Subcutaneous abdominal adipose tissue (tissue), 5 donors: ENCODE measurements around the gene AIPL1.
"Not testable (repeated sequence)": the region's sequence is repeated elsewhere in the genome, so short reads cannot be mapped to it uniquely, and the experiment has no call there.

Experiments
- H3K27ac ChIP-seq: one replicate; pipeline ENCODE4 v1.7.0; 2013; ENCODE audit warnings: low read depth, mild to moderate bottlenecking, inconsistent platforms, low read length, moderate library complexity
- H3K27me3 ChIP-seq, 5 donors: one replicate each; pipeline ENCODE4 v1.7.0; 2013; ENCODE audit warnings: low read length in 5 of 5, inconsistent platforms in 1 of 5; ENCODE audit not compliant: control insufficient read depth in 5 of 5, insufficient read depth in 4 of 5
- H3K36me3 ChIP-seq, 5 donors: one replicate each; pipeline ENCODE4 v1.7.0; 2013; ENCODE audit warnings: low read length in 5 of 5; ENCODE audit not compliant: control insufficient read depth in 5 of 5, insufficient read depth in 5 of 5
- H3K4me1 ChIP-seq, 5 donors: one replicate each; pipeline ENCODE4 v1.7.0; 2013; ENCODE audit warnings: low read length in 5 of 5, mild to moderate bottlenecking in 3 of 5, moderate library complexity in 1 of 5; ENCODE audit not compliant: control insufficient read depth in 5 of 5, insufficient read depth in 5 of 5
- H3K4me3 ChIP-seq, 5 donors: one replicate each; pipeline ENCODE4 v1.7.0; 2013; ENCODE audit warnings: low read length in 5 of 5, low read depth in 1 of 5
- H3K9ac ChIP-seq, 5 donors: one replicate each; pipeline ENCODE4 v1.7.0; 2013; ENCODE audit warnings: low read length in 5 of 5, mild to moderate bottlenecking in 4 of 5, moderate library complexity in 3 of 5
- H3K9me3 ChIP-seq, 5 donors: one replicate each; pipeline ENCODE4 v1.7.0; 2013; ENCODE audit warnings: low read length in 5 of 5; ENCODE audit not compliant: control insufficient read depth in 5 of 5
- donor health status: healthy.
- donor health status: healthy.
- donor health status: healthy.
- donor health status: healthy.
- donor health status: healthy.

The AIPL1 gene, protein sequence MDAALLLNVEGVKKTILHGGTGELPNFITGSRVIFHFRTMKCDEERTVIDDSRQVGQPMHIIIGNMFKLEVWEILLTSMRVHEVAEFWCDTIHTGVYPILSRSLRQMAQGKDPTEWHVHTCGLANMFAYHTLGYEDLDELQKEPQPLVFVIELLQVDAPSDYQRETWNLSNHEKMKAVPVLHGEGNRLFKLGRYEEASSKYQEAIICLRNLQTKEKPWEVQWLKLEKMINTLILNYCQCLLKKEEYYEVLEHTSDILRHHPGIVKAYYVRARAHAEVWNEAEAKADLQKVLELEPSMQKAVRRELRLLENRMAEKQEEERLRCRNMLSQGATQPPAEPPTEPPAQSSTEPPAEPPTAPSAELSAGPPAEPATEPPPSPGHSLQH

GRCh38 chr17:6435051-6435450 is at the start of gene AIPL1:
Gene AIPL1, minus strand, starts transcription at chr17:6435121. Its CDS starts 17 bp downstream, at chr17:6435104.
- Histone ChIP-seq H3K9ac (no peak within 1 kb of the TSS), H3K4me1 (no peaks in the 10 kb centered on the region), H3K36me3 (no peaks in the 10 kb centered on the region), H3K4me3 (no peak within 1 kb of the TSS), H3K9me3 (peaks cover 0 to 6% (median 4%) of the 10 kb centered on the region in 5 donors), H3K27ac (no peak within 1 kb of the TSS), H3K27me3 (peaks cover 8 to 27% (median 12%) of the 10 kb centered on the region in 5 donors)

DNA sequence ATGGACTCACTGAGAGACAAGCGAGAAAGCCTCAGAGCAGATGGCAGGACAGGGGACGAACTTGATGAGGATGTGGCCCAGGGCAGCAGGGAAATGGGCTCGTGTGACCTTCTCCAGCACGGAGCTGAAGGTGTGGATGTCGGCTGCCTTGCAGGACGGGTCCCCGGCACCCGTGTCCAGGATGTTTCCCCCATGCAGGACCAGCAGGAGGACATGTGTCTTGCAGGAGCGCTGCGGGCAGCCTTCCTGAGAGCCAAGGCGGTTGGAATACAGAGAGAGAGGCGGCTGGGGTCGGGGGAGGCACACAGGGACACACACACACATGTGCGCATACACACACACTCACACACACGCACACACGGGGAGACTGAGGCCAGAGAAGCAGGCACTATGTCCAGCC is 48.6 kb upstream of the AIPL1 start:
- Histone ChIP-seq H3K9me3 (no peaks in the 10 kb centered on the region), H3K27me3 (peaks cover 4 to 8% (median 6%) of the 10 kb centered on the region in 5 donors), H3K27ac (no peak overlapping the region), H3K4me3 (no peak overlapping the region), H3K4me1 (peaks cover 0 to 17% (median 4%) of the 10 kb centered on the region in 5 donors), H3K9ac (no peak overlapping the region), H3K36me3 (no peaks in the 10 kb centered on the region)

DNA sequence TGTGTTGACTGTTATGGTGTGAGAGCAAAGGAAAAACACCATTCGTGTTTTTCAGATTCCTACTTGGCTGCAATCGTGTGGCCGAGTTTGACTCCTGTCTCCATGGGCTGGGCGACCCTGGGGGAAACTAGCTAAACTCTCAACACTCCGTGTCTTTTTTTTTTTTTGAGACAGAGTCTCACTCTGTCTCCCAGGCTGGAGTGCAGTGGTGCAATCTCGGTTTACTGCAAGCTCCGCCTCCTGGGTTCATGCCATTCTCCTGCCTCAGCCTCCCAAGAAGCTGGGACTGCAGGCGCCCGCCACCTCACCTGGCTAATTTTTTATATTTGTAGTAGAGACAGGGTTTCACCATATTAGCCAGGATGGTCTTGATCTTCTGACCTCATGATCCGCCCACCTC is 47.9 kb upstream of the AIPL1 start:
- H3K4me3 ChIP-seq, H3K36me3 ChIP-seq, H3K27ac ChIP-seq, H3K9me3 ChIP-seq, H3K27me3 ChIP-seq, H3K9ac ChIP-seq: not testable (repeated sequence)
- peaks cover 0 to 12% (median 4%) of the 10 kb centered on the region in 5 donors for H3K4me1 ChIP-seq

DNA sequence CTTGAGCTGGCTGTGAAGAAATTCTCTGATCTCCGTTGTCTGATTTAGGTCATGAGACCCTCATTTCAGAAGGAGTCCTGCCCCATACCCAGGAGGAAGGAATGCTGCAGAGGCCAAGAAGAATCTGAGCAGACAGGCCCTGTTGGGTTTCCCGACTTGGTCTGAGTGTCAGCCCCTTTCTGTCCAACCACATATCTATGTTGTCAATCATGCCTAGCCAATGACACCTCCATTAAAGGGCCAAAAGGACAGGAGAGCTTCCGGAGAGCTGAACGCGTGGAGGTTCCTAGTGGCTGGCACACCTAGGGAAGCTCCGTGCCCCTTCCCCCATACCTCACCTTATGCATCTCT is 47.2 kb upstream of the AIPL1 start:
- no peak overlapping the region for H3K27ac ChIP-seq
- no peaks in the 10 kb centered on the region for H3K9me3 ChIP-seq
- peaks cover 3 to 8% (median 5%) of the 10 kb centered on the region in 5 donors for H3K27me3 ChIP-seq
- H3K4me1 ChIP-seq = peaks cover 0 to 5% (median 2%) of the 10 kb centered on the region in 5 donors
- H3K4me3 ChIP-seq = no peak overlapping the region
- H3K9ac ChIP-seq = no peak overlapping the region
- H3K36me3 ChIP-seq = no peaks in the 10 kb centered on the region

DNA sequence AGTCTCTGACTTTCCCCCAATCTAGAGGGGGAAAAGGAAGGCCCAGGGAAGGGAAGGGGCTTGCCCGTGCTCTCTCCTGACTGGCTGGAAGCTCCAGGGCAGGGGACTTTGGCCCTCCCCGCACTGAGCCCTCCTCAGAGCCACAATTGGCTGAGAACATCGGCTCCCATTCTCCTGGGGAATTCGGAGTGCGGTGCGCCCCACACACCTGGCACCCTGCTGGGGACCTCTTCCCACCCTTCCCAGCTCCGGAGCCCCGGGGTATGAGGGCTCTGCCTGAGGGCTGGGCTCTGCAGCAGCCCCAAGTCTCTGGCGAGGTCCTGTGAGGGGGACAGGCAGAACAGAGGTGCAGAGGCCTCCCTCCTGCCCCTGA is 45.4 kb upstream of the AIPL1 start:
- H3K9ac ChIP-seq = no peak overlapping the region
- no peaks in the 10 kb centered on the region for H3K9me3 ChIP-seq
- H3K27me3 ChIP-seq = peaks cover 3 to 8% (median 5%) of the 10 kb centered on the region in 5 donors
- no peaks in the 10 kb centered on the region for H3K36me3 ChIP-seq
- H3K4me3 ChIP-seq = no peak overlapping the region
- H3K4me1 ChIP-seq = peaks cover 0 to 2% (median 0%) of the 10 kb centered on the region in 5 donors
- H3K27ac ChIP-seq = no peak overlapping the region

- Histone ChIP-seq H3K9me3 (no peaks in the 10 kb centered on the region), H3K4me1 (peaks cover 0 to 2% (median 0%) of the 10 kb centered on the region in 5 donors), H3K36me3 (no peaks in the 10 kb centered on the region), H3K9ac (no peak overlapping the region), H3K27me3 (peaks cover 3 to 8% (median 5%) of the 10 kb centered on the region in 5 donors), H3K4me3 (no peak overlapping the region), H3K27ac (no peak overlapping the region)
Observed at GRCh38 chr17:6479622-6480302, 44.8 kb upstream of the AIPL1 start.

DNA sequence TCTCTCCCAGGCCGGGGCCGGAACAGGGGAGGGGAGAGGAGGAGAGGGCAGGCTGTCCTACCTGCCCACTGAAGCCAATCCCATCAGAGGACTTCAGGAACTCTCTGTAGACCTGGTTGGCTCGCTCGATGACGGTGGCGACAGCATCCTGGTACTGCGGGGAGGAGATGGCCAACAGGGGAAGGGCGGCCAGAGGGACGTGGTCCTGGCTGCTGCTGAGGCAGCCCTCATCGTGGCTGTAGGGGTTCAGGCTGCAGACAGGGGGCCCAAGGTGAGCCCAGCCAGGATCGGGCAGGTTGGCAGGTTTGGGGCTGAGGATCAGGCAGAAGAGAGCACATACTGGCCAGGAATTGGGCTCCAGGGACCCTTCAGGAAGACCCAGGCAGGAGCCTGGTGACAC is 43.6 kb upstream of the AIPL1 start:
- H3K27me3 ChIP-seq = peaks cover 3 to 8% (median 5%) of the 10 kb centered on the region in 5 donors
- no peak overlapping the region for H3K27ac ChIP-seq
- no peaks in the 10 kb centered on the region for H3K36me3 ChIP-seq
- H3K4me1 ChIP-seq = peaks cover 0 to 2% (median 0%) of the 10 kb centered on the region in 5 donors
- no peaks in the 10 kb centered on the region for H3K9me3 ChIP-seq
- no peak overlapping the region for H3K4me3 ChIP-seq
- no peak overlapping the region for H3K9ac ChIP-seq

- H3K4me3 ChIP-seq = no peak overlapping the region
- H3K27ac ChIP-seq = no peak overlapping the region
- H3K4me1 ChIP-seq = peaks cover 0 to 2% (median 0%) of the 10 kb centered on the region in 5 donors
- no peaks in the 10 kb centered on the region for H3K36me3 ChIP-seq
- no peak overlapping the region for H3K9ac ChIP-seq
- no peaks in the 10 kb centered on the region for H3K9me3 ChIP-seq
- H3K27me3 ChIP-seq = peaks cover 3 to 8% (median 5%) of the 10 kb centered on the region in 5 donors
Observed at GRCh38 chr17:6477831-6478383, 43.0 kb upstream of the AIPL1 start.

GRCh38 chr17:6476810-6477179 is 41.9 kb upstream of the AIPL1 start:
- Histone ChIP-seq H3K4me1 (peaks cover 0 to 2% (median 0%) of the 10 kb centered on the region in 5 donors), H3K27me3 (peaks cover 3 to 8% (median 5%) of the 10 kb centered on the region in 5 donors), H3K4me3 (no peak overlapping the region), H3K27ac (no peak overlapping the region), H3K36me3 (no peaks in the 10 kb centered on the region), H3K9ac (no peak overlapping the region), H3K9me3 (no peaks in the 10 kb centered on the region)
